Measurements from ENCODE around the gene ZMYND10. TPM values are rescaled to one million over a fixed set of nuclear protein-coding genes. Genes with fewer than 3 reads are reported as not detected.

ZMYND10 gene
- total RNA-seq, 1 donor from 2014 or later: 0.26 TPM

Other genes starting within 250 kb of the ZMYND10 start
- gene SEMA3F, start 190.4 kb downstream of the ZMYND10 start, total RNA-seq: 132 TPM
- gene GNAT1, start 154.1 kb downstream of the ZMYND10 start, total RNA-seq: not detected
- gene SLC38A3, start 140.5 kb downstream of the ZMYND10 start, total RNA-seq: 0.34 TPM
- gene GNAI2, start 109.5 kb downstream of the ZMYND10 start, total RNA-seq: 222 TPM
- 18.2 TPM for gene SEMA3B, start 76.6 kb downstream of the ZMYND10 start, total RNA-seq
- not detected for gene LSMEM2, start 66.6 kb downstream of the ZMYND10 start, total RNA-seq
- 104 TPM for gene IFRD2, start 53.3 kb downstream of the ZMYND10 start, total RNA-seq
- gene HYAL3, start 46.3 kb downstream of the ZMYND10 start, total RNA-seq: 1.8 TPM
- 10.7 TPM for gene NAA80, start 46.3 kb downstream of the ZMYND10 start, total RNA-seq
- 9.8 TPM for gene HYAL1, start 42.2 kb downstream of the ZMYND10 start, total RNA-seq
- gene HYAL2, start 23.0 kb downstream of the ZMYND10 start, total RNA-seq: 87.9 TPM
- gene TUSC2, start 17.5 kb downstream of the ZMYND10 start, total RNA-seq: 24.7 TPM
- gene RASSF1, start 4.9 kb downstream of the ZMYND10 start, total RNA-seq: 21.2 TPM
- gene NPRL2, start 5.0 kb upstream of the ZMYND10 start, total RNA-seq: 20.5 TPM
- 27.5 TPM for gene CYB561D2, start 5.1 kb upstream of the ZMYND10 start, total RNA-seq
- gene TMEM115, start 13.8 kb upstream of the ZMYND10 start, total RNA-seq: 30.4 TPM
- 2.6 TPM for gene CACNA2D2, start 157.9 kb upstream of the ZMYND10 start, total RNA-seq
- gene C3orf18, start 222.0 kb upstream of the ZMYND10 start, total RNA-seq: 8.0 TPM
- 34.4 TPM for gene HEMK1, start 223.8 kb upstream of the ZMYND10 start, total RNA-seq

Measured in ureter (tissue), 1 donor.